HG03045 (cell line): ENCODE data around the gene CACNA1B.

Experiments
- ATAC-seq: cut with Tn5 transposase; IDR thresholded peaks from one replicate; pipeline ENCODE4 v1.9.1; 2021; ENCODE audit warnings: mild to moderate bottlenecking, moderate library complexity; ENCODE audit not compliant: unreplicated experiment

CACNA1B gene

GRCh38 chr9:138025908-138026307 lies 148.3 kb downstream of the CACNA1B start:
- ATAC-seq = no peak

- ATAC-seq = no peak
Observed at GRCh38 chr9:138028596-138028995, 151.0 kb downstream of the CACNA1B start.

DNA sequence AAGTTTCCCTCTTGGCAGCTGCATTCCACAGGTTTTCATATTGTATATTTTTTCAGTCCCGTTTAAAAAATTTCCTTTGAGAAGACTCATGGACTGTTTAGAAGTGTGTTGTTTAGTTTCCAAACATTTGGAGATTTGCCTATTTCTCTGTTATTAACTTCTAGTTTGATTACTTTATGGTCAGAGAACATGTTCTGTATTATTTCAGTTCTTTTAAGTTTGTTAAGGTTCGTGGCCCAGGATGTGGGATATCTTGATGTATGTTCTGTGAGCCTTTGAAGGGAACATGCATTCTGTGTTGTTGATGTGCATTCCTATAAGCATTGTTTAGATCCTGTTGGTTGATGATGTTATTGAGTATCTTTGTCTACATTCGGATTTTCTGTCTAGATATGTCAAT lies 153.6 kb downstream of the CACNA1B start:
- ATAC-seq = no peak

- no peak for ATAC-seq
Observed at GRCh38 chr9:138033950-138034349, 156.4 kb downstream of the CACNA1B start.

- no peak for ATAC-seq
Observed at GRCh38 chr9:138037140-138037539, 159.6 kb downstream of the CACNA1B start.

GRCh38 chr9:138038244-138038671 lies 160.7 kb downstream of the CACNA1B start:
- ATAC-seq = no peak

GRCh38 chr9:138040446-138041430 lies 163.2 kb downstream of the CACNA1B start:
- ATAC-seq = no peak

GRCh38 chr9:138042146-138042545 lies 164.6 kb downstream of the CACNA1B start:
- ATAC-seq = no peak

GRCh38 chr9:138042640-138043039 lies 165.1 kb downstream of the CACNA1B start:
- no peak for ATAC-seq

- ATAC-seq = no peak
Observed at GRCh38 chr9:138043061-138043410, 165.5 kb downstream of the CACNA1B start.

DNA sequence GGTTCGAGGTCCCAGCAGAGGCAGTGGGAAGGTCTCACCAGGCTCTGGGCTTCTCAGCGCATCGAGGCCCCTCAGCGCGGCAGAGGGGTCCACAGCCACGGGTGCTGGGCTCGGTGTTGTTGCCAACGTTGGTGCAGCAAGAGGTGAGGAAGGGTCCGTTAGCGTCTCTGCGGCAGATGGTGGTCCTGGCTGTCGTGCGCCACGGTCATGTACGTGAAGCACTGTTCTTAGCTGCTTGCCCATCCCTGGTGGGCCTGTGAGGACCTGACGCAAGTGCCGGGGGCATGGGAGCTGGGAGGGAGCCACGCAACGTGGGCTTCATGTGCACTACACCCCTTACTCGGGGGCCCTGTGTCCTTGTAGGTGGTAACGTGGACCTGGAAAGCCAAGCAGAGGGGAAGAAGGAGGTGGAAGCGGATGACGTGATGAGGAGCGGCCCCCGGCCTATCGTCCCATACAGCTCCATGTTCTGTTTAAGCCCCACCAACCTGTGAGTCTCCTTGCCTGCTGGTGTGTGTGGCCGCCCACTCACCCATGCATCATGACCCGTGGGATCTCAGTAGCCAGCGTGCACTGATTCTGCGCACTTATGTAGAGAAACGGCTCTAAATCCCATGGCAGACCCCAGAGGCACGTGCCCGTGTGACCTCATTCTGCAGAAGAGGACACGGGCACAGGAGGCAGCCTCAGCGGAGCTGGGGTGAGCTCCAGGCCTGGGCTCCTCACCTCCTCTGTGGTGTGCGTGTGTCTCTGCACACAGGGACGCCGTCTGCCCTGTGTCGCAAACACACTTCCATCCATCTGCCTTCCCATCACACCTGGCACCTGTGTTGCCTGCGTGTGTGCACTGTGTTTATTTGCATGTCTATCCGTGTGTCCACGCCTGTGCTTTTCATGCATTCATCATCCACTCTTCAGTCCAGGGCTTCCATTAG lies 166.1 kb downstream of the CACNA1B start:
- no peak for ATAC-seq

DNA sequence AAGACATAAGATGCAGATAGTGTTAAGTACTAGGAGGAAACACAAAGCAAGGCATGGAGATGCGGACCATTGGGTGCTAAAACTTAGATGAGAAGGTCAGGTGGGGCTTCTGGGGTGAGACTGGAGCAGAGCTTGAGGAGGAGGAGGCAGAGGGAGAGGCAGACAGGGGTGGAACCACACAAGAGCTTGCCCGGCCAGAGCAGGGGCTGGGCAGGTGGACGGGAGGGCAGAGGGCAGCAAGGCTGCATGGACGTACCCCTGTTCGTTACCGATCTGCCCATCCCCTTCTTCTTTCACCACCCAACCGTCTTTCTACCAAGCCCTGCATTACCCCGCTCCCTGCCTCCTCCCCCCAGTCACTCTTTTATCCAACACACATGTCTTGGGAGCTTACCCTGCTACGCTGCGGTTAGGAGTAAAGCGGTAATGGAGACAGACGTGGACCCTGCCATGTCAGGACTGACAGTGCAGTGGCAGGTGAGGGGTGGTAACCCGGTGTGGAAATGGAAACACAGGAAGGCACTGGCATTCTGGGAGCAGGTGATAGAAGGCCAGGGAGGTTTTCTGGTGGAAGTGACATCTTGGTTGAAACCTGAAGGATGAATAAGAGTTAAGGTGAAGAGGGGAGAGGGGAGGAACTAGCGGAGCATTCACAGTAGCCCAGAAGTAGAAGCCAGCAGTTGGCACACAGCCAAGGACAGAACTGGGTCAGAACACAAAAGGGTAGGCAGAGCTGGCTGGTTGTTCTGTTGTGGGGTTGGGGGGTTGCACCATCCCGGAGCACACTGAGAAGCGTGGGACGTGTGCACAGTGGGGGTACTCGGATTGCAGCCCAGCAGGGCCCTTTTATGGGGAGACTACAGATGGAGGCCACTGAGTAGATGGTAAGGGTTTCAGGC lies 167.2 kb downstream of the CACNA1B start:
- no peak for ATAC-seq

- ATAC-seq = no peak
Observed at GRCh38 chr9:138045541-138046490, 168.2 kb downstream of the CACNA1B start.

DNA sequence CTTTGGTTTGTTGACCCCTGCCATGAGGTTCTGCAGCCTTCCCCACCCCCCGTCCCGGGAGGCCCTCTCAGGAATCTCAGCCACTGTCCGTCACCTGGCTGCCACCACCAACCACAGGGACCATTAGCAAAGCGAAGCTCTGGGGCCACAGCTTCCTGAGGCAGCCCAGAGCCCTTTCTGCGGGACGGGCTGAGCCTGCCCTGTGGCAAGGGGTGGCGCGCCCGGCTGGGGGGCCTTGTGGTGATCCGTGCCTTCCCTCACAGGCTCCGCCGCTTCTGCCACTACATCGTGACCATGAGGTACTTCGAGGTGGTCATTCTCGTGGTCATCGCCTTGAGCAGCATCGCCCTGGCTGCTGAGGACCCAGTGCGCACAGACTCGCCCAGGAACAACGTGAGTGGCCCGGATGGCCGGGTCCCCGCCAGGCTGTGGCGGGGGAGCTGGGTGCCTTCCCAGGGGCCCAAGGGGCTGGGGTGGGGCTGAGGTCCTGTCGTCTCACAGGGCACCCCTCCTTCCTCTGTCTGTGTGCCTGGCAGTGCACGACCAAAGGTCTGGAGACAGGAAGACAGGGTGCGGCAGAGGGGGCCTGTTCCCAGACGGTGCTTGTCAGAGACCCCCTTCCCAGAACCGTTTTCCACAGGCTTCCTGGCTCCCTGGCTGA lies 169.2 kb downstream of the CACNA1B start:
- no peak for ATAC-seq

DNA sequence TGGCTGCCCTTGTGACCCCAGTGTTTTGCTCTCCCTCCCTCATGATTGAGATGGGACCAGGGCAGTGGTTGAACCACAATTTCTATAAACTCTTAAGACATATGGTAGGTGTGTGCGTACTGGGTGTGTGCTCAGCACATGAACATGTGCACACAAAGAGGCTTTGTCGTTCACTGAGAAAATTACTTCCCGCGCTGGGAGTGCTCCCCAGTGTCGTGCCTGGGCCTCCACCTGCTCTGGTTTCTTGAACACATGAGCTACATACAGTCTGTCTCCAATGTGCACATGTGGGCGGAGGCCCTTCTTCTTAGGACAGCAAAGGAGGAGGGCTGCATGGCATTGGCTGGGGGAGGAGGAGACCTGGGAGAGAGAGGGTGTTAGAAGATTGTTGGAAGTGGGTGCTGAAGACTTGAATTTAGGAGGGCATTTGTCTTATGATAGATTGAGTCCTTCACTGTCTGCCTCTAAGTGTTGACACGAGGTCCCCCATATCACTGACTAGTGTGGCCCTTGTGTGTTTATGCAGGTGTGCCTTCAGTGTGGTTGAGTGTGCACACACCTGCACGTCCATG lies 170.0 kb downstream of the CACNA1B start:
- ATAC-seq = no peak

DNA sequence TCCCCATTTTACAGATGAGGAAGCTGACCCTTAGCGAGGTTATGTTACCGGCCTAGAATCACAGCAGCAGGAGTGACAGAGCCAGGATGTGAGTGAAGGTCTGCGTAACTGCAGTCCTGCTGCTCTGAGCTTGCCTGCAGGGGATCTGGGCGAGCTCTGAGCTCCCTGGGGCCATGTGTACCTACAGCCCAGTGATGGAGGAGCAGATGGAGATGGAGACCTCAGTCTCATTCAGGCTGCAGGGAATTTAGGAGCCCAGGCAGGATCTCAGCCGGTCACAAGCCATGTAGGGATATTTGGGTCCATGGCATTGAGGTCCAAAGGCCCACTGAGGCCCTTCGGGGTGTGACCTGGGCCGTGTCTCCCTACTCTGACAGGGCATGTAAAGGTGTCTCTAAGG lies 170.6 kb downstream of the CACNA1B start:
- no peak for ATAC-seq

DNA sequence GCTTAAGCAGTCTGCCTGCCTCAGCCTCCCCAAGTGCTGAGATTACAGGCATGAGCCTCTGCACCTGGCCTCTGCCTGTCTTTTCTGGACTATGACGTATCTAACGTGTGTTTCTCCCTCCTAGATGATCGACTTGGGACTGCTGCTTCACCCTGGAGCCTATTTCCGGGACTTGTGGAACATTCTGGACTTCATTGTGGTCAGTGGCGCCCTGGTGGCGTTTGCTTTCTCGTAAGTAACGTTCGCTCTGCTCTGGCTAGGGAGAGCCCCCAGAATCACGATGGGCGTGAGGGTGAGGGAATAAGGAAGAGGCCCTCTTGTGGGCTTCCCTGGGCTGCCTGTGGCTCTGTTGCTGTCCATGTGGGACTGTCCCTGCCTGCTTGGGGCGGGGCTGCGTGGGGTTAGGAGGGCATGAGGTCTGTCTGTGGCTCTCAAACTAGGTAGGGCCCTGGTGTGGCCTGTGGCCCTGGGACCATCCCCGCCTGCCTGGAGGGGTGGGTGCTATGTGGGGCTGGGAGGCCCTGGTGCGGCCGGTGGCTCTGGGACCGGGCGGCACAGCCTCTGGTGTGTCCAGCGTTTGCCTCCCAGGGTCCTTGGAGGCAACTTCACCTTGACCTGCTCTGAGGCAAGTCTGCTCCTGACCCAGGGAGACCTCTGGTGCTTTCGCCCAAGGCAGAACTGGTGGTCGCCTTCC lies 171.7 kb downstream of the CACNA1B start:
- no peak for ATAC-seq
